ENCODE results near the gene NELFB. TPM values are rescaled to one million over a fixed set of nuclear protein-coding genes. Genes with fewer than 3 reads are reported as not detected.

The NELFB gene
- total and polyA plus RNA-seq, 3 donors from 2014 or later = 55.0 to 76.7 (median 60.9) TPM

DNA sequence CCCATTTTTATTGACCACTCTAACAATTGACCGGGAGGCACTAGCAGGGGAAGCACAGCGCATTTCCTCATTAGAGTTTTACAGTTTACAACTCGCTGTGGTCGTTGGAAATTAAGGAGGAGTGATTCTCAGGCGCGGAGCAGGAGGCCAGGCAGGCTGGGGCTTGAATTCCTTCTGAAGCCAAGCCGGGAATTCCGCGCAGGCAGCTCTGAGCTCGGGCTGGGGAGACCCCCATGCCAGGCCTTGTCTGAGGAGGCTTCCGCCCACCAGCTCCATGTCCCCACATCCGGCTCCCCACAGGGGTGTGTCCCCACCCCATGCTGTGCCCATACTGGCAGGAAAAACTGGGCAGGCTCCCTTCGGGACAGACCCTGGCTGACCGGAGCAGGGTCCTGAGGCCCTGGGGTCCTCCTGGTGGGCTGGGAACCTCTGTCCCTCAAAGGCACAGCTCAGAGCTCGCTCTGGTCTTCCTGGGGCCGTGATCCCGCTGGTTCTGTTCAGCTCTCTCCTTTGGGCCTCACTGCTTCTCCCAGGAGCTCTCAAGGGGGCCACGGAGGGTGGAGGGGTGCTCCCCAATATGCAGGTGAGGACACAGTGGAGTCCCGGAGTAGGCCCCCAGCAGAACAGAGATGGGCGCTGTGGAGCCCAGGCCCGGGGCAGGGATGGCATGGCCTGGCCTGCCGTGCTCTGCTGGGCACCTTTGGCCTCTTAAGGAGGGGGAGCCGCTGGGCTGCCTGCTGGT, 48.2 kb downstream of the NELFB start:
- no peaks in the 10 kb centered on the region for H3K27me3 ChIP-seq
- intact Hi-C loops (cut with DNase I; ENCODE audit: low total_unique reads) = no loop called here
- no peaks in the 10 kb centered on the region for H3K9me3 ChIP-seq
- no peak for TF ChIP-seq POLR2A (IDR thresholded peaks at IDR 0.05)
- TF ChIP-seq, protein P1, sequence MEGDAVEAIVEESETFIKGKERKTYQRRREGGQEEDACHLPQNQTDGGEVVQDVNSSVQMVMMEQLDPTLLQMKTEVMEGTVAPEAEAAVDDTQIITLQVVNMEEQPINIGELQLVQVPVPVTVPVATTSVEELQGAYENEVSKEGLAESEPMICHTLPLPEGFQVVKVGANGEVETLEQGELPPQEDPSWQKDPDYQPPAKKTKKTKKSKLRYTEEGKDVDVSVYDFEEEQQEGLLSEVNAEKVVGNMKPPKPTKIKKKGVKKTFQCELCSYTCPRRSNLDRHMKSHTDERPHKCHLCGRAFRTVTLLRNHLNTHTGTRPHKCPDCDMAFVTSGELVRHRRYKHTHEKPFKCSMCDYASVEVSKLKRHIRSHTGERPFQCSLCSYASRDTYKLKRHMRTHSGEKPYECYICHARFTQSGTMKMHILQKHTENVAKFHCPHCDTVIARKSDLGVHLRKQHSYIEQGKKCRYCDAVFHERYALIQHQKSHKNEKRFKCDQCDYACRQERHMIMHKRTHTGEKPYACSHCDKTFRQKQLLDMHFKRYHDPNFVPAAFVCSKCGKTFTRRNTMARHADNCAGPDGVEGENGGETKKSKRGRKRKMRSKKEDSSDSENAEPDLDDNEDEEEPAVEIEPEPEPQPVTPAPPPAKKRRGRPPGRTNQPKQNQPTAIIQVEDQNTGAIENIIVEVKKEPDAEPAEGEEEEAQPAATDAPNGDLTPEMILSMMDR (IDR thresholded peaks at IDR 0.05) = no peak
- H3K27ac ChIP-seq = peak overlapping the region in 1 of 2 donors; percentile 80
- 46 to 51% methylated on average over 11 to 23 of the region's 23 CpGs for WGBS, 2 donors
- H3K36me3 ChIP-seq (ENCODE audit: low read depth, missing control alignments) = no peaks in the 10 kb centered on the region
- peak overlapping the region; percentile 48 to 60 for H3K4me3 ChIP-seq
- no peak for DNase-seq
- peaks cover 37% of the 10 kb centered on the region for H3K4me1 ChIP-seq

DNA sequence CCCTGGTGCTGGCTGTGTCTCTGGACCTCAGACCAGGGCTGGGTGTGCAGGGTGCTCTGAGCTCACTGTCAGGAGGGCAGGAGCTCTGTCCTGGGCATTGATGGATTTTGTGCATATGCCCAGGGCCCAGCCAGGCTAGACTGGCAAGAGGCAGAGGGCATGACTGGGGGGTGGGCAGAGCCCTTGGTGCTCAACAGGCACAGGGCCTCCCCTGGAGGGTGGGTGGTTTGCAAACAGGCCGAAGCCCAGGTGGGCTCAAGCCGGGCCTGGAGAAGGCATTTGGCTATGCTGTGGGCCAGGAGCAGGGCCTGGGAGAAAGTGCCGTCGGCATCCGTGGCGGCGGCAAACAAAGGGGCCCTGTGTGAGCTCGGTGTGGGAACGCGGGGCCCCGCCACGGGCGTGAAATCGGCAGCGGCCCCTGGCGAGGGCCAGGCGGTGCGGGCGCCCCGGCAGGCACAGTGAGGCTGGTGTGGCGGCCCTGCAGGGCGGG, 48.8 kb downstream of the NELFB start:
- H3K36me3 ChIP-seq (ENCODE audit: low read depth, missing control alignments) = no peaks in the 10 kb centered on the region
- no peak for DNase-seq
- no peaks in the 10 kb centered on the region for H3K27me3 ChIP-seq
- no peaks in the 10 kb centered on the region for H3K9me3 ChIP-seq
- intact Hi-C loops (cut with DNase I; ENCODE audit: low total_unique reads) = no loop called here
- no peak overlapping the region for H3K27ac ChIP-seq
- WGBS, 2 donors = 87 to 90% methylated on average over 15 to 22 of the region's 22 CpGs
- no peak for TF ChIP-seq POLR2A (IDR thresholded peaks at IDR 0.05)
- TF ChIP-seq, protein P1 (IDR thresholded peaks at IDR 0.05) = no peak
- H3K4me1 ChIP-seq = peaks cover 36% of the 10 kb centered on the region
- H3K4me3 ChIP-seq = no peak overlapping the region

DNA sequence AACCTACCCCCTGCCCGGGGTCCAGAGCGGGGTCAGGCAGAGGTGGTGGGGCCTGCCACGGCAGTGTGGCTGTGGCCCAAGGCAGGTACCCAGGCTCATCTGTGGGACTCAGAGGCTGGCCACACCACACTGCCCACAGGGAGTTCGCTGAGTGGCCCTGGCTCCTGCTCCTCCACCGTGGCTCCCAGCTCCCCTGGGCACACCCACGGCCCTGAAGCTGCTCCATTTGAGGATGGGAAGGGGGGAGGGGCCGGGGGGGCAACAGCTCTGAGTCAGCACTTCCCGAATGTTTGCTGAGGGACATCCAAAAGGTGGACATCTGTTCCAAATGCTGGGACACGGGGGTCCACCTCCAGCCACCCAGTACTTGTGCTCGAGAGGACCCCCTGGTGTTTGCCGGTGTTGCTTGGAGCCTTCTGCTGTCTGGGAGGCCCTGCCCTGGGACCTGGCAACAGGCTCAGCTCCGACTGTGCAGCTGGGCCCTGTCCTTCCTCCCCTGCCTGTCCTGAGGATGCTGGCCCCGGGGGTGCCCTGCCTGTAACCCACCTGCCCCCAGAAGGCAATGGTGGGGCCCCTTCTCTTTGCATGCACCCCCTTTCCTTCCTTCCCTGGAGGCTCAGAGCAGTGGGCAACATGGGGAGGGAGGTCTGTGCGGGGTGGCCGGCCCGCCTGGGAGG, 49.4 kb downstream of the NELFB start:
- Histone ChIP-seq H3K27me3 (no peaks in the 10 kb centered on the region), H3K4me1 (peaks cover 36% of the 10 kb centered on the region)
- no peak for TF ChIP-seq POLR2A (IDR thresholded peaks at IDR 0.05)
- TF ChIP-seq, protein P1 (IDR thresholded peaks at IDR 0.05) = peak in 1 of 3 experiments; percentile 14

DNA sequence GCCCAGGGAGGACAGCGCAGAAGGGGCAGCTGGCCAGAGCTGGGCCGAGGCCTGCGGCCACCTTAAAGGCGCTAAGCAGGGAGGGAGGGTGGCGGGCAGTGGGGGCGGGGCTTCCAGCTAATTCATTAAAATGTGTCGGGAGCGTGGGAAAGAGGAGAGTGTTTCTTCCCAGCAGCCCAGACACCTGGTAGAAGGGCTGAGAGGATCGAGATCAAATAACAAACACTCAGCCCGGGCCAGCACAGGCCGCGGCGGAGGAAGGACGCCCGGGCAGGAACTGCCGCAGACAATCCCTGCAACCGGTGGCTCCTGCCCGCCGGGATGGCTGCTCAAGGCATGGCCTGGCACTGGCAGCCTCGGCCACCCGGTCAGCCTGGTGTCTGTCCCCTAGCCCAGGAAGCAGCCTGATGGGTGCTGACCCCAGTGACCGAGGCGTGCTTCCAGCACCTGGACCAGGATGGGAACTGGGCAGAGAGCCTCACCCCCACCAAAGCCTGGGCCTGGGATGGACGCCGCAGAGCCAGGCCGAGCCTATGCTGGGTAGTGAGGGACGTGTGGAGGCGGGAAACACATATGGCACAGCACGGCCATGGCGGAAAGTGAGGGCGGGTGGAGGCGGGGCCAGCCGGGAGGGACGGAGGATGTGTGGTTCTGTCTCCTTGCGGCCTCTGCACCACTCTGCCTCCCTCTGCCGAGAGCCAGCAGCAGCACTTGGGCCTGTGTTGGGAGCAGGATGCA, 50.1 kb downstream of the NELFB start:
- no peaks in the 10 kb centered on the region for H3K36me3 ChIP-seq (ENCODE audit: low read depth, missing control alignments)
- H3K4me1 ChIP-seq = peaks cover 36% of the 10 kb centered on the region
- H3K4me3 ChIP-seq = no peak overlapping the region
- peak overlapping the region in 1 of 2 donors; percentile 18 for H3K27ac ChIP-seq
- no peak for TF ChIP-seq POLR2A (IDR thresholded peaks at IDR 0.05)
- TF ChIP-seq, protein P1 (IDR thresholded peaks at IDR 0.05) = no peak
- intact Hi-C loops (cut with DNase I; ENCODE audit: low total_unique reads) = no loop called here
- DNase-seq = no peak
- no peaks in the 10 kb centered on the region for H3K27me3 ChIP-seq
- H3K9me3 ChIP-seq = no peaks in the 10 kb centered on the region
- 34 to 43% methylated on average over 13 to 36 of the region's 36 CpGs for WGBS, 2 donors

More for the DNA sequence above, 49.4 kb downstream of the NELFB start:
- intact Hi-C loops (cut with DNase I; ENCODE audit: low total_unique reads) = no loop called here
- Histone ChIP-seq H3K4me3 (no peak overlapping the region), H3K9me3 (no peaks in the 10 kb centered on the region), H3K27ac (peak overlapping the region in 1 of 2 donors; percentile 18), H3K36me3 (ENCODE audit: low read depth, missing control alignments) (no peaks in the 10 kb centered on the region)
- DNase-seq = no peak
- WGBS, 2 donors = 36 to 45% methylated on average over 5 to 16 of the region's 16 CpGs

Measured in testis (tissue), 3 donors.